Activated B cell treated with CpG ODN at 0.5 μM for 24 hours (primary cell): ENCODE measurements around the gene CPN2. TPM values are rescaled to one million over a fixed set of nuclear protein-coding genes. Genes with fewer than 3 reads are reported as not detected.

Source experiments
- ATAC-seq: fragments of 200-7000 bp; cut with Tn5 transposase; one replicate; pipeline ENCODE4 v1.10.0; 2021; ENCODE audit warnings: low read depth, mild to moderate bottlenecking, moderate library complexity
- CTCF ChIA-PET: fragments of 350-600 bp; sonication (Branson Sonifier 250); formaldehyde crosslinking; loops from one replicate; lab custom pipeline; 2021; ENCODE audit warnings: antibody characterized with exemption; lab: Charles Lee
- POLR2A ChIA-PET: fragments of 350-600 bp; sonication (Branson Sonifier 250); formaldehyde crosslinking; loops from one replicate; lab custom pipeline; 2021; ENCODE audit warnings: antibody characterized with exemption; lab: Charles Lee
- DNase-seq: peaks from one replicate; pipeline ENCODE4 v3.0.0; 2022
- H3K27ac Mint-ChIP-seq: one replicate; pipeline ENCODE4 v1.8.0; 2020; ENCODE audit warnings: mixed read lengths
- H3K27me3 Mint-ChIP-seq: one replicate; pipeline ENCODE4 v1.8.0; 2021; ENCODE audit warnings: mixed read lengths
- H3K36me3 Mint-ChIP-seq: one replicate; pipeline ENCODE4 v1.8.0; 2021; ENCODE audit warnings: low read depth, mixed read lengths
- H3K4me1 Mint-ChIP-seq: one replicate; pipeline ENCODE4 v1.8.0; 2021; ENCODE audit warnings: mixed read lengths
- H3K4me3 Mint-ChIP-seq: one replicate; pipeline ENCODE4 v1.8.0; 2020; ENCODE audit warnings: mild to moderate bottlenecking, mixed read lengths
- H3K9me3 Mint-ChIP-seq: one replicate; pipeline ENCODE4 v1.8.0; 2020; ENCODE audit warnings: mixed read lengths
- intact Hi-C: fragments of 100-400 bp; cut with micrococcal nuclease; formaldehyde crosslinking; loops from one replicate; pipeline ENCODE4 v1.15.1; 2024
- total RNA-seq: library from RNA; stranded (reverse); gene quantifications from 2 replicates; pipeline ENCODE4 v1.2.3, GENCODE V29; 2022
- TF ChIP-seq, protein P1 (sequence below): fragments of 200-600 bp; IDR thresholded peaks from one replicate; pipeline ENCODE4 v1.8.0; 2022; ENCODE audit warnings: antibody characterized with exemption, mild to moderate bottlenecking

CPN2 gene
- total RNA-seq, 1 donor from 2014 or later = not detected

DNA sequence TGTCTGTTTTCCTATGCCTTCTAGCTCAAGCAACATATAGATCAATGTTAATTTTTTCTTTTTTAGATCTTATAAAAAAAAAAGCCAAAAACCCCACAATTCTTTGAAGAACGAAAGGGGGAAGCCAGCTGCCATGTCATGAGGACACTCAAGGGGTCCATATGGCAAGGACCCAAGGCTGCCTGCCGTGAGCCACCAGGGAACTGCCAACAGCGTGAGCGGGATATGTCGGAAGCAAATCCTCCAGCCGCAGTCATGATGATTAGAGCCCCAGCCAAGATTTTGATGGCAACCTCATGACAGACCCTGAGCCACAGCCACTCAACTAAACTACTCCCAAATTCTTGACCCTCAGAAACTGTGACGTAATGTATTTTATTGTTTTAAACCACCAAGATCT lies 41.4 kb upstream of the CPN2 start:
- peaks cover 9% of the 10 kb centered on the region for H3K9me3 Mint-ChIP-seq
- intact Hi-C loops = no loop called here
- CTCF ChIA-PET = no interaction called here
- POLR2A ChIA-PET = no interaction called here
- no peak overlapping the region for H3K27ac Mint-ChIP-seq
- DNase-seq (no peak), ATAC-seq (no peak)
- peaks cover 16% of the 10 kb centered on the region for H3K4me1 Mint-ChIP-seq
- TF ChIP-seq, protein P1, sequence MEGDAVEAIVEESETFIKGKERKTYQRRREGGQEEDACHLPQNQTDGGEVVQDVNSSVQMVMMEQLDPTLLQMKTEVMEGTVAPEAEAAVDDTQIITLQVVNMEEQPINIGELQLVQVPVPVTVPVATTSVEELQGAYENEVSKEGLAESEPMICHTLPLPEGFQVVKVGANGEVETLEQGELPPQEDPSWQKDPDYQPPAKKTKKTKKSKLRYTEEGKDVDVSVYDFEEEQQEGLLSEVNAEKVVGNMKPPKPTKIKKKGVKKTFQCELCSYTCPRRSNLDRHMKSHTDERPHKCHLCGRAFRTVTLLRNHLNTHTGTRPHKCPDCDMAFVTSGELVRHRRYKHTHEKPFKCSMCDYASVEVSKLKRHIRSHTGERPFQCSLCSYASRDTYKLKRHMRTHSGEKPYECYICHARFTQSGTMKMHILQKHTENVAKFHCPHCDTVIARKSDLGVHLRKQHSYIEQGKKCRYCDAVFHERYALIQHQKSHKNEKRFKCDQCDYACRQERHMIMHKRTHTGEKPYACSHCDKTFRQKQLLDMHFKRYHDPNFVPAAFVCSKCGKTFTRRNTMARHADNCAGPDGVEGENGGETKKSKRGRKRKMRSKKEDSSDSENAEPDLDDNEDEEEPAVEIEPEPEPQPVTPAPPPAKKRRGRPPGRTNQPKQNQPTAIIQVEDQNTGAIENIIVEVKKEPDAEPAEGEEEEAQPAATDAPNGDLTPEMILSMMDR = no peak
- H3K4me3 Mint-ChIP-seq = no peak overlapping the region
- H3K36me3 Mint-ChIP-seq = no peaks in the 10 kb centered on the region
- peaks cover 9% of the 10 kb centered on the region for H3K27me3 Mint-ChIP-seq

DNA sequence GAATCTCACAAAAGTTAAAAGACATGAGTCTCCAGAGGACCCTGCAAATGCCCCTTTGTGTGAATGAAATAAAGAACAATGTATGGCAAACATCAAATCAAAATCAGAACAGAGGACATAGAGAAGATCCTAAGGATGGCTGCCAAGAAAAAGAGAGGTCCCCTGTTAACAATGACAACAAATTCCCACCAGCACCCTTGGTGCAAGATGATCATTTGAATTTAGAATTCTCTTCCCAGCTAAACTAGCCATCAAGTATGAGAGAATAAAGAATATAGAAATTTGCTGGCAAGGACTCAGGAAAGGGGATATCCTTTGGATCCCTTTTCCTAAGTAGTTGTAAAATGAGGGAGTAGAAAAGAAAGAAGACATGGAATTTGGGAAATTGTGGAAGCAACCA lies 39.7 kb upstream of the CPN2 start:
- no peak overlapping the region for H3K4me3 Mint-ChIP-seq
- no peak for DNase-seq
- peaks cover 9% of the 10 kb centered on the region for H3K9me3 Mint-ChIP-seq
- H3K27ac Mint-ChIP-seq = no peak overlapping the region
- peaks cover 7% of the 10 kb centered on the region for H3K27me3 Mint-ChIP-seq
- POLR2A ChIA-PET = no interaction called here
- H3K36me3 Mint-ChIP-seq = no peaks in the 10 kb centered on the region
- TF ChIP-seq, protein P1 = no peak
- peaks cover 3% of the 10 kb centered on the region for H3K4me1 Mint-ChIP-seq
- CTCF ChIA-PET = no interaction called here
- ATAC-seq = no peak
- intact Hi-C loops = no loop called here

DNA sequence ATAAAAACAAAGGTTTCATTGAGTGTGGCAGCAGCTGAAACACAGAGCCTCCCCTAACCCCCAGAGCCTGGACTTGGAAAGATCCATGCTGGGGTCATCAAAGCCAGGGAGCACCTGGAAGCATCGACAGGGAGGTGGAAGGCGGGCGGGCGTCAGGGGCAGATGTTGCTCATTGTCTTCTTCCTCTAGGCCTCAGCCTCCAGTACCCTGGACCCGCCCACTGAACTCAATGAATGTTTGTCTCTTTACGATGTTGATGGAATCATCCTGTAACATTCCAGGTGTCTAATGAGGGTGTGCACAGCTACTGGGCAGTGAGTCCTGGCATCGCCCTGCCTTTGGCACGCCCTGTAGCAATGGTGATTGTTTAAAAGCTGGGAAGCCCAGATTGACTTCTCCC lies 38.1 kb upstream of the CPN2 start:
- no peak overlapping the region for H3K27ac Mint-ChIP-seq
- peaks cover 9% of the 10 kb centered on the region for H3K9me3 Mint-ChIP-seq
- CTCF ChIA-PET = no interaction called here
- no peaks in the 10 kb centered on the region for H3K4me1 Mint-ChIP-seq
- ATAC-seq = no peak
- peaks cover 7% of the 10 kb centered on the region for H3K27me3 Mint-ChIP-seq
- H3K4me3 Mint-ChIP-seq = no peak overlapping the region
- DNase-seq = no peak
- intact Hi-C loops = no loop called here
- TF ChIP-seq, protein P1 = no peak
- POLR2A ChIA-PET = no interaction called here
- no peaks in the 10 kb centered on the region for H3K36me3 Mint-ChIP-seq

DNA sequence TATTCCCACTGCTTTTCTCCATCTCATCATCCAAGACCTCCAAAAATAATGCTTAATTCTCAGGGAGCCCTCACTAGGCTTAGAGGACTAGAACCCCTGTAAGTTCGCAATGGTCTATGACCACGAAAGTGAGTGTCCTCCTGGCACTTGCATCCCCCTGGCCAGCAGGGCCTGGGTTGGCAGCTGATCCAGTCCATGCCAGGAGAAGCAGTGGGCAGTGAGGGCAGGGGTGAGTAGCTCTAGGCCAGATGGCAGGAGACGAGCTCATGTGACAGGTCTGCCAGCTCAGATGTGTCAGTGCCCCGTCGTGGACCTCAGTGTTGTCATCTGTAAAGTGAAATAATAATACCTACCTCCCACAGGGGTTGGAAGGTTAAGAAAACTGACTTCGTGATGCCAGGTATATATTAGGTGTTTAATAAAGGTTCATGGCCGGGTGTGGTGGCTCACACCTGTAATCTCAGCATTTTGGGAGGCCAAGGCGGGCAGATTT lies 36.8 kb upstream of the CPN2 start:
- peaks cover 9% of the 10 kb centered on the region for H3K9me3 Mint-ChIP-seq
- no peaks in the 10 kb centered on the region for H3K4me1 Mint-ChIP-seq
- intact Hi-C loops = no loop called here
- ATAC-seq (no peak), DNase-seq (no peak)
- TF ChIP-seq, protein P1 = no peak
- H3K27ac Mint-ChIP-seq = no peak overlapping the region
- no peak overlapping the region for H3K4me3 Mint-ChIP-seq
- H3K36me3 Mint-ChIP-seq = no peaks in the 10 kb centered on the region
- ChIA-PET CTCF (no interaction called here), POLR2A (no interaction called here)
- peaks cover 14% of the 10 kb centered on the region for H3K27me3 Mint-ChIP-seq

DNA sequence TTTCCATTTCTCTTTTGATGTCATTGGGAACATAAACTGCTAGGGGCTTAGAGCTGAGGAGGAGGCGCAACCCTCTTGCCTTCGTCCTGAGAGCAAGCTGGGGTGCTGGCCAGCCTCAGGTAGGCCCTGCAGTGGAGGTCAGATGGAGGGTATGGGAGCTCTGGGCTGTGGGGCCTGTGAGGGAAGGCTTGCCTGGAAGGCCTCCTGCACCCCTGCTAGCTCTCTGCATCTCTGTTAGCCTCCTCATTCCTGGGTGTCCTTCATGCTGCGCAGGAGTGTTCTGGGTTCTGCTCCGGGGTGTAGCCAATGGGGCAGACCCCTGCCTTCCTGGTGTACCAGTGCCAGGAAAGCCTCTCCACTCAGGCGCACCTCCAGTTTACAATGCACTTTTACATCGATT lies 36.1 kb upstream of the CPN2 start:
- no peaks in the 10 kb centered on the region for H3K36me3 Mint-ChIP-seq
- CTCF ChIA-PET = no interaction called here
- no peak overlapping the region for H3K27ac Mint-ChIP-seq

More for the DNA sequence above, 36.1 kb upstream of the CPN2 start:
- DNase-seq (no peak), ATAC-seq (no peak)
- H3K4me3 Mint-ChIP-seq = no peak overlapping the region
- H3K4me1 Mint-ChIP-seq = no peaks in the 10 kb centered on the region
- H3K27me3 Mint-ChIP-seq = peaks cover 16% of the 10 kb centered on the region
- peaks cover 9% of the 10 kb centered on the region for H3K9me3 Mint-ChIP-seq
- TF ChIP-seq, protein P1 = no peak
- intact Hi-C loops = no loop called here
- POLR2A ChIA-PET = interaction anchor here (0.5 kb wide), 1 partner anchor 119 kb away, joined by 3 read pairs; no protein-coding TSS in a partner anchor
